M059J (cell line): ENCODE measurements around the gene GPR6. TPM values are rescaled to one million over a fixed set of nuclear protein-coding genes. Genes with fewer than 3 reads are reported as not detected.

Source experiments
- DNase-seq: peaks from one replicate; pipeline ENCODE4 v3.0.0-alpha.2; 2012; ENCODE audit warnings: low read depth
- total RNA-seq: library from RNA; depleted of rRNA; stranded (reverse); fragments of >200 nt; shearing (Covaris generic); gene quantifications from 2 replicates; pipeline ENCODE4 v1.2.3, GENCODE V29; 2014; rRNA removed

The GPR6 gene
- total RNA-seq, 1 experiment from 2014 or later, result not detected

GRCh38 chr6:109999740-110000139 lies 21.6 kb downstream of the GPR6 start:
- DNase-seq, result no peak

- DNase-seq, result no peak
Measured at GRCh38 chr6:110002676-110003075, 24.6 kb downstream of the GPR6 start.

GRCh38 chr6:110013386-110013785 lies 35.3 kb downstream of the GPR6 start:
- no peak for DNase-seq

GRCh38 chr6:110015206-110015605 lies 37.1 kb downstream of the GPR6 start:
- DNase-seq, result no peak

GRCh38 chr6:110017306-110017705 lies 39.2 kb downstream of the GPR6 start:
- DNase-seq, result no peak

- no peak for DNase-seq
Measured at GRCh38 chr6:110017946-110018345, 39.8 kb downstream of the GPR6 start.

- no peak for DNase-seq
Measured at GRCh38 chr6:110018486-110018885, 40.4 kb downstream of the GPR6 start.

GRCh38 chr6:110020888-110021287 lies 42.8 kb downstream of the GPR6 start:
- no peak for DNase-seq

- no peak for DNase-seq
Measured at GRCh38 chr6:110029144-110029543, 51.0 kb downstream of the GPR6 start.

Other genes starting within 250 kb of the GPR6 start
- gene WASF1, start 201.4 kb downstream of the GPR6 start, total RNA-seq, result 25.2 and 26.2 TPM in 2 replicates
- 23.3 and 27.9 TPM in 2 replicates for gene CDC40, start 202.1 kb downstream of the GPR6 start, total RNA-seq